Thoracic aorta (tissue), 2 donors: ENCODE measurements around the gene PARVA. TPM values are rescaled to one million over a fixed set of nuclear protein-coding genes. Genes with fewer than 3 reads are reported as not detected.

Experiments used
- ATAC-seq: fragments of 150-250 bp; one replicate; pipeline ENCODE4 v1.8.0; 2017; ENCODE audit warnings: low read depth; ENCODE audit not compliant: insufficient number of reproducible peaks, low FRiP score
- DNase-seq: peaks from one replicate; pipeline ENCODE4 v3.0.0-alpha.2; 2020; ENCODE audit warnings: low spot score
- H3K27ac ChIP-seq, 2 donors: fragments of 200-600 bp; sonication (generic); 1 replicate in 1 of 2; 2 replicates in 1 of 2; pipeline ENCODE4 v1.5.1; 2016; ENCODE audit warnings: mild to moderate bottlenecking in 2 of 2, moderate library complexity in 2 of 2
- H3K27me3 ChIP-seq: fragments of 200-600 bp; sonication (generic); replicated peaks from 2 replicates; pipeline ENCODE4 v1.6.0; 2016; ENCODE audit warnings: mild to moderate bottlenecking; ENCODE audit not compliant: insufficient read depth
- H3K36me3 ChIP-seq: fragments of 200-600 bp; sonication (generic); one replicate; pipeline ENCODE4 v1.5.1; 2016
- H3K4me1 ChIP-seq, 2 donors: fragments of 200-600 bp; sonication (generic); 1 replicate in 1 of 2; 2 replicates in 1 of 2; pipeline versions ENCODE4 v1.5.1 to v1.6.0; 2016; ENCODE audit warnings: low read depth in 2 of 2, mild to moderate bottlenecking in 1 of 2; ENCODE audit not compliant: control insufficient read depth in 1 of 2
- H3K4me3 ChIP-seq: fragments of 200-600 bp; sonication (generic); 2 replicates; pipeline ENCODE4 v1.5.1; 2016; ENCODE audit warnings: mild to moderate bottlenecking
- H3K9me3 ChIP-seq: fragments of 200-600 bp; sonication (generic); 2 replicates; pipeline ENCODE4 v1.5.1; 2016
- CTCF ChIP-seq: fragments of 200-600 bp; sonication (generic); IDR thresholded peaks from one replicate; pipeline ENCODE4 v1.5.1; 2019; ENCODE audit warnings: antibody characterized with exemption
- total RNA-seq, 2 donors: library from RNA; depleted of rRNA; stranded (reverse); fragments of >200 nt; gene quantifications; one replicate each; pipeline versions ENCODE4 v1.1.0 to v1.2.3, GENCODE V29; 2016

PARVA gene
- total RNA-seq, 2 donors from 2014 or later: 96.7 to 99.7 TPM

DNA sequence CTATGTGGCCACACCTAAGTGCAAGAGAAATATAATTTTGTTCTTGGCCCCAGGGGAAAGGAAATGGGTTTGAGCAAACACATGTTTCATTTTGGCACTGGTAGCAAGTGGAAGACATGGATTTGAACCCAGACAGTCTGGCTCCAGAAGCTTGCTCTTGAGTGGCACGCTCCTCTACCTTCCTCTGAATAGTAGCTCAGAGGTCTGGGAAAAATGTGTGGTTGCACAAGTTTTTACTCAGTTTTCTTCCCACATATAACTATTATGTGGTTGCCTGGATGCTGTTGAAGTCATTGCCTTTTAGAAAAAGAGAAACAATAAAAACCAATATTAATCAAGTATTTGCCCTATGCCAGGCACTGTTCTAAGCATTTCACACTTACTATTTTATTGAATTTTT lies 16.3 kb downstream of the PARVA start:
- ATAC-seq: no peak
- Histone ChIP-seq H3K27ac (no peak overlapping the region), H3K4me1 (peaks cover 24 to 51% of the 10 kb centered on the region in 2 donors), H3K36me3 (no peaks in the 10 kb centered on the region), H3K9me3 (no peaks in the 10 kb centered on the region), H3K4me3 (no peak overlapping the region), H3K27me3 (no peaks in the 10 kb centered on the region)
- no peak for TF ChIP-seq CTCF
- DNase-seq: no peak

GRCh38 chr11:12394601-12395000 lies 17.2 kb downstream of the PARVA start:
- ATAC-seq (no peak), DNase-seq (no peak)
- H3K4me3 ChIP-seq: no peak overlapping the region
- no peaks in the 10 kb centered on the region for H3K36me3 ChIP-seq
- peaks cover 21 to 51% of the 10 kb centered on the region in 2 donors for H3K4me1 ChIP-seq
- no peaks in the 10 kb centered on the region for H3K27me3 ChIP-seq
- H3K9me3 ChIP-seq: no peaks in the 10 kb centered on the region
- TF ChIP-seq CTCF: no peak
- no peak overlapping the region for H3K27ac ChIP-seq

DNA sequence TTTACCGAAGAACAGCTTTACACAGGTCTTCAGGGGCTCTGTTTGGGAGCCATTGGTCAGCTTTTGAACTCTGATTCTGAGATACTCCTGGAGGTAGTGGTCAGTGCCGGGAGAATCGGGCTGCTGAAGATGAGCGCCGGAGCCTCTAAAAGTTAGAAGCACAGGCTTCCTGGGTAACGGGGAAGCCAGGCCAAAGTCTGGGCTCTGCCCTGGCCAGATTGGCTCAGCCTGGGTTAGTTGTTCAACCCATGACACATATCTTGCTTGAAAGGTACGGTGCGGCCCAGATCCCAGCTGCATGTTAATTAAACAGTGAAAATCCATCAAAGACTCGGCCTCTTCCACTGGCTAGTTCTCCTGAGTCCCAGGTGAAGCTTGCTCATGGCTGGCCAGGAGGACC lies 18.0 kb downstream of the PARVA start:
- H3K4me1 ChIP-seq: peaks cover 14 to 48% of the 10 kb centered on the region in 2 donors
- H3K9me3 ChIP-seq: no peaks in the 10 kb centered on the region
- H3K36me3 ChIP-seq: no peaks in the 10 kb centered on the region
- H3K4me3 ChIP-seq: no peak overlapping the region
- no peak for ATAC-seq
- no peak overlapping the region for H3K27ac ChIP-seq
- no peak for TF ChIP-seq CTCF
- DNase-seq: no peak
- H3K27me3 ChIP-seq: no peaks in the 10 kb centered on the region

DNA sequence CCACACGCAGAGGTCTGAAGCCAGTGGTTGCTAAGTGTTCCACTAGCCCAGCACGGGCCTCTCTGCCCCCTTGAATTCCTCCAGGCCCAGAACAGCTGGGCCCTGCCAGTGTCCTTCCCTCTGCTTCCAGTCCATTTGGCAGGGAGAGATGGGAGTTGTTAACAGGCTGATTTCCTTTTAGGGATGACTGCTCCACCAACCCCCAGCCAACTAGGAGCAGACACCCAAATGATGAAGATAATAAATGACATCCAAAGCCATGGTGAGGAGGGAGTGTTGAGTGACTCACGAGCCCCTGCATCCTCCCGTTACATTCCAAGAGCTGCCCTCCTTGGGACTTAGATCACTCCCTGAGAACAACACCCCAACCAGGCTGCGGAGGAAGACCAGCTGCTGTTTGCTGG lies 20.6 kb downstream of the PARVA start:
- no peak for TF ChIP-seq CTCF
- Histone ChIP-seq H3K9me3 (no peaks in the 10 kb centered on the region), H3K4me1 (peaks cover 12 to 54% of the 10 kb centered on the region in 2 donors), H3K27ac (peak overlapping the region; percentile 68 to 71), H3K4me3 (no peak overlapping the region), H3K36me3 (no peaks in the 10 kb centered on the region), H3K27me3 (no peaks in the 10 kb centered on the region)
- DNase-seq: no peak
- no peak for ATAC-seq

- H3K36me3 ChIP-seq: no peaks in the 10 kb centered on the region
- H3K4me1 ChIP-seq: peaks cover 24 to 68% of the 10 kb centered on the region in 2 donors
- H3K27ac ChIP-seq: peak overlapping the region in 1 of 2 donors; percentile 18
These were observed 22.0 kb downstream of the PARVA start for GRCh38 chr11:12399355-12399754.

More at GRCh38 chr11:12399355-12399754, 22.0 kb downstream of the PARVA start:
- no peak for DNase-seq
- no peak overlapping the region for H3K4me3 ChIP-seq
- no peaks in the 10 kb centered on the region for H3K9me3 ChIP-seq
- no peak for ATAC-seq
- no peak for TF ChIP-seq CTCF
- no peaks in the 10 kb centered on the region for H3K27me3 ChIP-seq
